Lower leg skin (tissue), 3 donors: Measurements from ENCODE around the gene GBP4.

Experiments
- POLR2A ChIP-seq, 2 donors: fragments of 450-650 bp; IDR thresholded peaks; one replicate each; pipeline ENCODE4 v1.6.1; 2016 to 2017; ENCODE audit warnings: antibody characterized with exemption in 2 of 2, mild to moderate bottlenecking in 1 of 2, moderate library complexity in 1 of 2
- TF ChIP-seq, protein P1 (sequence below), 3 donors: fragments of 450-650 bp; IDR thresholded peaks; one replicate each; pipeline ENCODE4 v1.5.1; 2016; ENCODE audit warnings: antibody characterized with exemption in 3 of 3, mild to moderate bottlenecking in 3 of 3, moderate library complexity in 2 of 3

DNA sequence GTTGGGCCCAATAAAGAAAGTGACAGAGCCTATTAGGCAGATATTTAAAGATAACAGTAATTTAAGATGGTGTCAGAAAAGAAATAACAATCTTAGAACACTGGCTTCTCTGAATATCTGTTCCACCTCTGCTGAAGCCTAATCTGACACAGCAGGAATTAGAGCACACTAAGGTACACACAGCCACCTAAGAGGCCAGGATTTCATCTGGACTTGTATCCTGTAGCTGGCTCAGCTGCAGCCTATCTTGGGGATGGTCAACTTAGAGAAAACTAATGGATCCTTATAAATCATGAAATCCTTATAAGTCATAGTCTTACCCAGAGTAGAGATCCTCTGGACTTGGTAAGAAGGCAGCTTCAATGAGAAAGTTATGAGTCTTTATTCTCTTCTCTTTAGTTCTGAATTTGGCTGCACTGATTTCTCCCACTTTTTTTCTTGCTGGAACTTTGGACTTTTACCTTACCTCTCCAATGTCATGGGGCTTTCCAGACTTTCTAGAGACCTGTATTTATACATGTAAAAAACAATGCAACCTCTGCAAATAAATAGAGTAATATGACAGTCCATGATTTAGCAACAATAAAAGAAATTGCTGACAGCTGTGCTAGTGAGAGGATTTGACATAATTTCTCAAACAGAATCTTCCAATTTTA is 23.0 kb downstream of the GBP4 start, which contains the start of gene GBP7:
- no peak for TF ChIP-seq POLR2A (IDR thresholded peaks at IDR 0.05)
- TF ChIP-seq, protein P1, sequence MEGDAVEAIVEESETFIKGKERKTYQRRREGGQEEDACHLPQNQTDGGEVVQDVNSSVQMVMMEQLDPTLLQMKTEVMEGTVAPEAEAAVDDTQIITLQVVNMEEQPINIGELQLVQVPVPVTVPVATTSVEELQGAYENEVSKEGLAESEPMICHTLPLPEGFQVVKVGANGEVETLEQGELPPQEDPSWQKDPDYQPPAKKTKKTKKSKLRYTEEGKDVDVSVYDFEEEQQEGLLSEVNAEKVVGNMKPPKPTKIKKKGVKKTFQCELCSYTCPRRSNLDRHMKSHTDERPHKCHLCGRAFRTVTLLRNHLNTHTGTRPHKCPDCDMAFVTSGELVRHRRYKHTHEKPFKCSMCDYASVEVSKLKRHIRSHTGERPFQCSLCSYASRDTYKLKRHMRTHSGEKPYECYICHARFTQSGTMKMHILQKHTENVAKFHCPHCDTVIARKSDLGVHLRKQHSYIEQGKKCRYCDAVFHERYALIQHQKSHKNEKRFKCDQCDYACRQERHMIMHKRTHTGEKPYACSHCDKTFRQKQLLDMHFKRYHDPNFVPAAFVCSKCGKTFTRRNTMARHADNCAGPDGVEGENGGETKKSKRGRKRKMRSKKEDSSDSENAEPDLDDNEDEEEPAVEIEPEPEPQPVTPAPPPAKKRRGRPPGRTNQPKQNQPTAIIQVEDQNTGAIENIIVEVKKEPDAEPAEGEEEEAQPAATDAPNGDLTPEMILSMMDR (IDR thresholded peaks at IDR 0.05): no peak
